CD4-positive, alpha-beta T cell treated with Interleukin-17A for 4 hours (primary cell): Measurements from ENCODE around the gene PCSK1.
"Not testable (repeated sequence)": the region's sequence is repeated elsewhere in the genome, so short reads cannot be mapped to it uniquely, and the experiment has no call there.

Experiments used
- DNase-seq: peaks from one replicate; pipeline ENCODE4 v3.0.0-alpha.2; 2020; ENCODE audit warnings: mixed read lengths

The PCSK1 gene

DNA sequence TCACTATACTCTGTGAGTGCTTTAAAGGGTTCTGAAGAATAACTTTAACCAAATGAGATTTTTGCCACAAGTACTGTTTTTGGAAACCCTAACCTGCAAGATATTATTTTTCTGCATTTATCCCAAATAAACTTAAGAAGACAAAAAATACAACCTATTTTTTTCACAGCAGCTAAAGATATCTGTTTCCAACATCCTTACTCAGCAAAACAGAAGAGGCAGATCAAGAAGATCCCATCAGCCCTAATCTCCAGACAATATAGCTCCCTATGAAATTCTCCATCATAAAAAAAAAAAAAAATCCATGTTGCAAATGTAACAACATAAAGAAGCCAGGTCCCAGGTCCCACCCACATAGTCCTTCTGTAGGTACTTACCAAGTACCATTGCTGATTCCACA, 7.6 kb downstream of the PCSK1 start:
- no peak for DNase-seq

- no peak for DNase-seq
These were observed 17.2 kb downstream of the PCSK1 start for GRCh38 chr5:96415897-96416296.

DNA sequence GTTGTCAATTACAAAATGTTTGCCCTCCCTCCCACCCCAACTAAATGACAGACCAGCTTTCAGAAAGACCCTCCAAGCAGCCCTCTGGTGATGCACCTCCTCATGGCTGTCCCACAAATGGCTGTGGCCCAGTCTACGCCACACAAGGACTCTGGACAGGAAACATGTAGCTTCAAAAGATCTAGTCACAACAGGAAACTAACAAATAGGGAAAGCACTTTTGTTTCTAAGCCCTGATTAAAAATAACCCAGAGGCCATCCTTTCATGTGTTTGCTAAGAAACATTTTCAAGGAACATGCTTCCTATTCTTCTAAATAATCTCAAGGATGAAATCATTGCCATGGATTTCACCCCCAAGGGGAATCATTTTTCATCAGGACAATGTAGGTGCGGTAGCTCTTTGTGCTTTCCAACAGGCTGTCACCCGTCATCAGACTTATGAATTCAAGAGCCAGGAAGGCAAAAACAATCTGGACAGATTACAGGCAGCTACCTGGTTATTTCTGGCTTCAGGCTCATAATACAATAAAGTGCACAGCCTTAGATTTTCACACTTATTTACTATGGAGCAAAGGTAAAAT, 20.1 kb downstream of the PCSK1 start:
- no peak for DNase-seq

DNA sequence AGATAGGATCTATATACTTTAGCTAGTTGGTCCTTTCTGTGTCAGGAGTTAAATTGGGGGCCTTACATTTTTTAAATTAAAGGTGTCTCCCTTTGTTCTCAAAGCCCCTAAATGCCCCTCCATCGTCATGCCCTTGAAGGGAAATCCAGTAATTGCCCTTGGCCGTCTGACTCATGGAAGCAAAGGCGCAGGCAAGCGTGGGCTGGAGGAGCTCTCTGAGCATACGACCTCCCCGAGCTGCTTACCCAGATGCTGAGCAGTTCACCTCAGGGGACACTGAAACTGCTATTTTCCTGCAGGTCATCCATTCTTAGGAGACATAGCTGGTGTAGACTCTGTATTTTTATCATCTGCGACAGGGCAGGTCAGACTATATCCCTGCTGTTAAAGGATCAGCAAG, 23.0 kb downstream of the PCSK1 start:
- DNase-seq: no peak

- DNase-seq: no peak
These were observed 24.1 kb downstream of the PCSK1 start for GRCh38 chr5:96408841-96409538.

- DNase-seq: no peak
These were observed 24.8 kb downstream of the PCSK1 start for GRCh38 chr5:96408210-96408777.

- no peak for DNase-seq
These were observed 25.6 kb downstream of the PCSK1 start for GRCh38 chr5:96407436-96407835.

GRCh38 chr5:96404191-96404867, 28.7 kb downstream of the PCSK1 start:
- DNase-seq: no peak

DNA sequence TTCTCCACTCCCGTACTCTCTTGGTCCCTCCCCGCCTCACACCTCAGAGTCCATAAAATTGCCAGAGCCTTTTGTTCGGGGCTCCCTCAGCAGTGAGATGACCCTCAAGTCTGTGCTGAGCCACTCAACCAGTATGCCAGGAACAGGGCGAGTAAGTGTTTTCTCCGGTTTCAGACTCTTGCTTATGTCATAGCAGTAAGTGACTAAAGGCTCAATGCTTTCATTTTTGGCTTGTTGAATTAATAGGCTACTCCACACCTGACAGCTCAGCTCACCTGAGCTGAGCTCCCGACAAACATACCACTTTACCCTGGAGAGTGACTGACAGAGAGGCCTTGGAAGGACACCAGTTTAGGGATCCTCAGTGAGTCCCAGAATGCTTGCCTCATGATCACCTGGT, 30.5 kb downstream of the PCSK1 start:
- no peak for DNase-seq

DNA sequence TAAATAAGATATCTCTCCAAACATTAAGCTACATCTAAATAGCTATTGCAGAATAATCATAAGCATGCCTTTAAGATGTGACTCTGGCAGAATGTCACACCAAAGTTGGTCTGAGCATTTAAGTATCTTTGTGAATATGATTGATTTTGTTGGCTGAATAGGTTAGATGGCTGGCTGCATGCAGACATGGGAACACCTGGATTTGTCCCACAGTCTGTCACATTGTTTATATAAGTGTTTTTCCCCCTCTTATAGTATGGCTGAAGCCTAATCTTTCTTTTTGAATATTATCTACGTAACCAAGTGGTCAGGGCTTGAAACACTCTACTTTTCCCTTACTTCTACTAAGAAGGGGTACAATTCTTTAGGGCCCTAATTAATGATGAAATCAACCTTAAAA, 36.2 kb downstream of the PCSK1 start:
- no peak for DNase-seq

DNA sequence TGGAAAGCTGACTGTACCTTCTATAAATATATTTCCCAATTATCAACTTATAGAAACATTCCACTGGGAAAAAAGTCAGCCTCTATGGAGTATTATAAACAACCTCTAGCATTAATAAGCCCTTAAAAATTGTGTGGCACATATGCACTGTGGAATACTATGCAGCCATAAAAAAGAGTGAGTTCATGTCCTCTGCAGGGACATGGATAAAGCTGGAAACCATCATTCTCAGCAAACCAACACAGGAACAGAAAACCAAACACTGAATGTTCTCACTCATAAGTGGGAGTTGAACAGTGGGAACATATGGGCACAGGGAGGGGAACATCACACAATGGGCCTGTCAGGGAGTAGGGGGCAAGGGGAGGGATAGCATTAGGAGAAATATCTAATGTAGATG, 37.8 kb downstream of the PCSK1 start:
- DNase-seq: not testable (repeated sequence)

DNA sequence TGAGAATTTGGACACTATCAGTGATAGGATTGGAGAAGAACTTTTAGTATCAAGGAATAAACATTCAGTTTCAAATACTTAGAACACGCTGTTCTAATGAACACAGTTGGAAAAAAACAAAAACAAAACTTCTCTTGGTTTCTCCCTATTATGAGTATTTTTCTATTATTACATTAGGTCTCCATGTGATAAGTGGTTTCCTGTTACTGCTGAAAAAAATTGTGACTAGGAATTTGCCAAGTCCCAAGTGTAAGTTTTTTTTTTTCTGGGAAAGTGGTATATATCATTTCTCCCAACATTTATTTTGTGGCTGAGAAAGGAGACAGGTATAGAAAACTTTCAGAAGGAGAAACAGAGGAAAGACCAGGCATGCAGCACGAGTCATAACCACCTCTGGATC, 41.1 kb downstream of the PCSK1 start:
- DNase-seq: no peak

GRCh38 chr5:96388176-96388575, 44.9 kb downstream of the PCSK1 start:
- DNase-seq: no peak

DNA sequence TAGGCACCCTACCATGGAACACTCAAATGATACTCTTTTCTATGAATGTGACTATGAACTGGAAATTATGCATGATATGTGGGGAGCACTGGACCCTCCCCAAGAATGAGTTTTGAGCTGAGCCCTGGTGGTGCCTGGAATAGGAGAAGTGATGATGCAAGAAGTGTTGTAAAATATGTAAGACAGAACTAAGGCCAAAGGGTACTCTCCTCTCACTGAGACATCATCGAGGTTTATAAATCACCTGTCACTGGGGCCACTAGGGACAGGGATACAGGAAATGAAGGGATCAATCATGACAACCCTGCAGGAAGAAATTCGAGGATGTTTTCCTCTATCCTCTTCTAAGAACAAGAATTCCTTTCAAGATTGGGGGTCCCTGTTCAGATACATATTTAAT, 45.4 kb downstream of the PCSK1 start:
- DNase-seq: no peak

DNA sequence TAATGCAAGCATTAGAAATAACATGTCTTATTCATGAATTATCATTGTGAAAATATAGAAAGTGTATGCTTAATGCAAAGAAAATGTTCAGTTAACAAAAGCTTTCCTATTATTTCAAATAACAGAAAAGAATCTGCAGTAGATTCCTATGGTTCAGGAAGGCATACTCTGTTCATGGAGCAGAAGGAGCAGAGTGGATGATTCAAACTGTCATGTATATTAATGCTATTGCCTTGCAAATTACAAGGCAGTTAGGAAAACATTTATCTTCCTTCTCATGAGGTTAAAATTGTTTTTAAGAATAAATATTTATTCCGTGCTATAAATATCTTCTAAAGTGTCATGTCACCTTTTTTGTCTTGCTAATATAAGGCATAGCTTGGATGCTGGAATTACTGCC, 47.5 kb downstream of the PCSK1 start:
- DNase-seq: no peak

GRCh38 chr5:96384353-96384752, 48.7 kb downstream of the PCSK1 start:
- no peak for DNase-seq

- DNase-seq: peak; percentile 4
These were observed 51.5 kb downstream of the PCSK1 start for GRCh38 chr5:96381526-96381925.

DNA sequence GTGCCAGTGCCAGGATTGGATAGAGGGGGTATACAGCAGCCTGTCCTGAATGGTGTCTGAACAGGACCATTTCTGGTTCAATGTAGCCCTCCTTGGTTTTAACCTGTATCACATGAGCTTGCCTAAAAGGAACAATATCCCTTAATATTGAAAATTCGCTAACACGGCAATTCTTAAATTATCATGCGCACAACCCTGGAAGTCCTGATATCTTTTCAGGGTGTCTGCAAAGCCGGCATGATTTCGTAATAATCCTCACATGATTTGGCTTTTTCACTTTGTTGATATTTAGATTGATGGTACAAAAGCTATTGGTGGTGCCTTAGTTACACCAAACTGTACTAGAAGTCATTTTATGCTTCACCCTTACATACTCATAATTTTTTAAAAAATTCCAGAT, 53.2 kb downstream of the PCSK1 start:
- no peak for DNase-seq

- no peak for DNase-seq
These were observed 55.5 kb downstream of the PCSK1 start for GRCh38 chr5:96377597-96377996.

- DNase-seq: no peak
These were observed 55.9 kb downstream of the PCSK1 start for GRCh38 chr5:96377167-96377566.

DNA sequence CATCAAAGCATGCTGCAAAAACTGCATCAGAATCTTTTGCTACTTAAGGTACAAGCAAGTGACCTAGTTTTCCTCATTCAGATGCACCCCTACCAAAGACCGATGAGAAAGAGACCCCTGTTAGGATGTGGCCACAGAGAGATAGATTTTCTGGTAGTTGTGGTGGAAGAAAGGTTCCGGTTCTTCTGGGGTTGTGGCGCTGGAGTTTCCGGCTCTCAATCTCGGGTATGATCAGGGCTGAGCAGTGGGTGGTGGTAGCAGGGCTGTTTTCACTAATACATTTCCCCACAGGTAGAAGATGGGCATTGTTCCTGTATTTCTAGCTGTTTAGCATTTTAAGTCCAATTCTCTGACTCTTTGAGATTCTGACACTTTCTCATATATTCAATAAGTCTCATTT, 58.4 kb downstream of the PCSK1 start:
- DNase-seq: no peak

GRCh38 chr5:96373381-96373733, 59.7 kb downstream of the PCSK1 start:
- no peak for DNase-seq

DNA sequence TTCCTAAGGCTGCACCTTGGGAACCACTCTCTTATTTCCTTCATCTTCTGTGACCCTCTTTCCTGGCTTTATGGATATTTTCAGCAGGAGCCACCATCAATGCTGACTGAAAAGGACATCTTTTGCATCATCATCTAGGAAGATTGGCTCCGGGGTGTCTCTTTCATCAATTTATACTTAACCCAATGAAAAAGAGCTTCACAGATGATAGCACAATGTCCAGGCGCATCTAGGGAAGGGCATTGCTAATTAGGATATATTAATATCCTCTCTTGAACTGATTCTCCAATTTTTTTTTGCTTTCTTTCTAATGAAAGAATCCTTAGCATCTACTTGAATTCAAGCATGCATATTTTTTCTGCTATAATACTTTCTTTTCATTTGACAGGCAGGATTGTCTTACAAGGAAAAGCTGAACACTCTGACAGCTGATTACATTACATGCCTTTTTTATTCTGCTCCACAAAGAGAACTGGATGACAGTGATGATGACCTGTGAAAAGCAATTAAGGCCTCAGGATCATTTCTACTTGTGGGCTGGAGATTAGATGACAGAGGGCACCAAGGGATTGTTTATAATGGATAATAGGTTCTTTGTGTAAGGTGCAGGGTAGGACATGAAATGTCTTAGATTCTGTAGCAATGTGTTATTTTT, 60.2 kb downstream of the PCSK1 start:
- no peak for DNase-seq

GRCh38 chr5:96370976-96371375, 62.1 kb downstream of the PCSK1 start:
- no peak for DNase-seq
